GM23338 (cell line): Measurements from ENCODE around the gene PRIM1. TPM values are rescaled to one million over a fixed set of nuclear protein-coding genes. Genes with fewer than 3 reads are reported as not detected.

Experiments used
- ATAC-seq: fragments of 200-7000 bp; cut with Tn5 transposase; 3 replicates; pipeline ENCODE4 v1.9.1; 2020
- DNase-seq: peaks from one replicate; pipeline ENCODE4 v3.0.0-alpha.2; 2015; ENCODE audit warnings: low spot score
- H2AFZ ChIP-seq: fragments of 200-600 bp; sonication (generic); 2 replicates; pipeline ENCODE4 v1.8.0; 2016; ENCODE audit warnings: antibody characterized with exemption, mild to moderate bottlenecking, moderate library complexity
- H3F3A ChIP-seq: fragments of 200-600 bp; sonication (generic); replicated peaks from 2 replicates; pipeline ENCODE4 v1.8.0; 2017; ENCODE audit warnings: antibody characterized with exemption, mixed run types, low read depth
- H3K27ac ChIP-seq: fragments of 200-600 bp; sonication (generic); 2 replicates; pipeline ENCODE4 v1.6.1; 2016; ENCODE audit warnings: low read depth
- H3K27me3 ChIP-seq: fragments of 200-600 bp; sonication (generic); 2 replicates; pipeline ENCODE4 v1.8.0; 2016; ENCODE audit warnings: mild to moderate bottlenecking, mixed run types, moderate library complexity; ENCODE audit not compliant: insufficient read depth
- H3K36me3 ChIP-seq: fragments of 200-600 bp; sonication (generic); 2 replicates; pipeline ENCODE4 v1.8.0; 2016; ENCODE audit warnings: mild to moderate bottlenecking; ENCODE audit not compliant: insufficient read depth
- H3K4me1 ChIP-seq: fragments of 200-600 bp; sonication (generic); 2 replicates; pipeline ENCODE4 v1.8.0; 2016; ENCODE audit warnings: mild to moderate bottlenecking, moderate library complexity; ENCODE audit not compliant: insufficient read depth
- H3K4me2 ChIP-seq: fragments of 200-600 bp; sonication (generic); 2 replicates; pipeline ENCODE4 v1.7.1; 2017; ENCODE audit warnings: mixed run types
- H3K4me3 ChIP-seq: fragments of 200-600 bp; sonication (generic); 2 replicates; pipeline ENCODE4 v1.6.1; 2016; ENCODE audit warnings: mixed run types
- H3K79me2 ChIP-seq: fragments of 200-600 bp; sonication (generic); replicated peaks from 2 replicates; pipeline ENCODE4 v1.8.0; 2017; ENCODE audit warnings: mild to moderate bottlenecking; ENCODE audit not compliant: insufficient read depth
- H3K9me2 ChIP-seq: fragments of 200-600 bp; sonication (generic); 2 replicates; pipeline ENCODE4 v1.8.0; 2017; ENCODE audit not compliant: insufficient read depth
- H4K20me1 ChIP-seq: fragments of 200-600 bp; sonication (generic); replicated peaks from 2 replicates; pipeline ENCODE4 v1.8.0; 2017; ENCODE audit warnings: mild to moderate bottlenecking; ENCODE audit not compliant: insufficient read depth
- H3K27ac Mint-ChIP-seq: 2 replicates; pipeline ENCODE4 v1.8.0; 2020; ENCODE audit warnings: inconsistent platforms, mild to moderate bottlenecking, moderate library complexity, mixed read lengths
- H3K27me3 Mint-ChIP-seq: 3 replicates; pipeline ENCODE4 v1.8.0; 2022; ENCODE audit warnings: low read depth, mild to moderate bottlenecking, moderate library complexity, mixed read lengths, inconsistent platforms; ENCODE audit not compliant: insufficient read depth, poor library complexity
- H3K36me3 Mint-ChIP-seq: 3 replicates; pipeline ENCODE4 v1.8.0; 2021; ENCODE audit warnings: low read depth, mild to moderate bottlenecking, inconsistent platforms, moderate library complexity, mixed read lengths
- H3K4me1 Mint-ChIP-seq: 3 replicates; pipeline ENCODE4 v1.8.0; 2020; ENCODE audit warnings: mild to moderate bottlenecking, inconsistent platforms, mixed read lengths
- H3K4me3 Mint-ChIP-seq: 3 replicates; pipeline ENCODE4 v1.8.0; 2021; ENCODE audit warnings: moderate library complexity, mild to moderate bottlenecking, inconsistent platforms, mixed read lengths
- H3K9me3 Mint-ChIP-seq: 3 replicates; pipeline ENCODE4 v1.8.0; 2020; ENCODE audit warnings: moderate library complexity, mild to moderate bottlenecking, inconsistent platforms, mixed read lengths
- CREB1 ChIP-seq: fragments of 250-450 bp; sonication (Bioruptor Pico); IDR thresholded peaks from 2 replicates; pipeline ENCODE4 v1.5.0; 2020; ENCODE audit warnings: low read depth, mild to moderate bottlenecking, moderate library complexity
- CTCF ChIP-seq, 2 experiments: fragments of 200-600 bp in 1 of 2; sonication (generic) in 1 of 2; conservative IDR thresholded peaks; 2 replicates each; pipeline versions ENCODE4 v1.5.1 to v1.6.1; 2016 to 2017; ENCODE audit warnings: antibody characterized with exemption in 2 of 2, low read depth in 2 of 2, mild to moderate bottlenecking in 2 of 2, moderate library complexity in 1 of 2
- ETS1 ChIP-seq: IDR thresholded peaks from 2 replicates; pipeline ENCODE4 v1.6.1; 2016; ENCODE audit warnings: antibody characterized with exemption
- EZH2 ChIP-seq: fragments of 200-600 bp; sonication (generic); IDR thresholded peaks from one replicate; pipeline ENCODE4 v1.8.0; 2017; ENCODE audit warnings: antibody characterized with exemption, mild to moderate bottlenecking, low read depth; ENCODE audit not compliant: unreplicated experiment
- EZH2phosphoT487 ChIP-seq: fragments of 200-600 bp; sonication (generic); IDR thresholded peaks from one replicate; pipeline ENCODE4 v1.8.1; 2018; ENCODE audit warnings: antibody characterized with exemption; ENCODE audit not compliant: unreplicated experiment
- JUNB ChIP-seq: IDR thresholded peaks from one replicate; pipeline ENCODE4 v1.6.1; 2016; ENCODE audit warnings: antibody characterized with exemption; ENCODE audit not compliant: unreplicated experiment
- NANOG ChIP-seq: IDR thresholded peaks from 2 replicates; pipeline ENCODE4 v1.6.1; 2016; ENCODE audit warnings: antibody characterized with exemption, borderline replicate concordance
- POLR2AphosphoS5 ChIP-seq: IDR thresholded peaks from 2 replicates; pipeline ENCODE4 v1.6.1; 2016; ENCODE audit warnings: antibody characterized with exemption, low read depth
- STAT1 ChIP-seq: IDR thresholded peaks from one replicate; pipeline ENCODE4 v1.6.1; 2016; ENCODE audit warnings: antibody characterized with exemption; ENCODE audit not compliant: unreplicated experiment
- ZNF114 ChIP-seq: fragments of 250-450 bp; sonication (Bioruptor Pico); IDR thresholded peaks from 2 replicates; pipeline ENCODE4 v1.5.0; 2020; ENCODE audit warnings: mild to moderate bottlenecking, moderate library complexity
- ZNF331 ChIP-seq: fragments of 250-450 bp; sonication (Bioruptor Pico); IDR thresholded peaks from 2 replicates; pipeline ENCODE4 v1.5.0; 2020; ENCODE audit warnings: low read depth, mild to moderate bottlenecking, moderate library complexity
- polyA plus RNA-seq: library from polyadenylated mRNA; unstranded; fragments of >200 nt; fragmentation: Nextera tagmentation; extraction: Ambion mirVana; gene quantifications from 2 replicates; pipeline ENCODE4 v1.2.1, GENCODE V29; 2016
- total RNA-seq: library from RNA; depleted of rRNA; stranded (reverse); fragments of >200 nt; shearing (Covaris generic); gene quantifications from 2 replicates; pipeline ENCODE4 v1.2.3, GENCODE V29; 2014
- TF ChIP-seq, protein P1 (sequence below): fragments of 250-450 bp; sonication (Bioruptor Pico); IDR thresholded peaks from 2 replicates; pipeline ENCODE4 v1.5.0; 2020; ENCODE audit warnings: mild to moderate bottlenecking, moderate library complexity
- TF ChIP-seq, protein P2 (sequence below): IDR thresholded peaks from one replicate; pipeline ENCODE4 v1.6.1; 2018; ENCODE audit warnings: antibody characterized with exemption; ENCODE audit not compliant: unreplicated experiment

Gene PRIM1
- total and polyA plus RNA-seq, 2 experiments from 2014 or later, result 67.9 to 73.9 TPM

DNA sequence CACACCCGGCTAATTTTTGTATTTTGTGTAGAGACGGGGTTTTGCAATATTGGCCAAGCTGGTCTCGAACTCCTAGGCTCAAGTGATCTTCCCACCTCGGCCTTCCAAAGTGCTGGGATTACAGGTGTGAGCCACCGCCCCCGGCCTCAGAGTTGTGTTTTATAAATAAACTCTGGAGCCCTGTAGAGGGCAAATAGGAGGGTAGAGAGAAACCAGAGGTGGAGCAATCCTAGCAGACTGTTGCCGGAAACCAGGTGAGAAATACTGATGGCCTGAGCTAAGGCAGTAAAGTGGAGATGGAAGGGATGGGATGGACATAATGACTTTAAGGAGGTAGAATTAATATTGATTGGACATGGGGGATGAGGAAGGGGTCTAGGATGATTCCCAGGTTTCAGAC, 8.3 kb upstream of the PRIM1 start:
- ATAC-seq (no peak), DNase-seq (no peak)
- Histone ChIP-seq H4K20me1 (no peaks in the 10 kb centered on the region), H3K9me2 (no peaks in the 10 kb centered on the region), H3K4me2 (no peak overlapping the region), H3K79me2 (no peaks in the 10 kb centered on the region), H3K27ac (no peak overlapping the region), H3K4me1 (peaks cover 2% of the 10 kb centered on the region; the same call in 1 of the 2 replicates), H3K4me3 (no peak overlapping the region), H2AFZ (no peak overlapping the region), H3K36me3 (no peaks in the 10 kb centered on the region), H3K27me3 (no peaks in the 10 kb centered on the region), H3F3A (no peaks in the 10 kb centered on the region; the same call in 1 of the 2 replicates)
- peaks cover 4% of the 10 kb centered on the region; the same call in 2 of the 3 replicates for H3K9me3 Mint-ChIP-seq
- no peak overlapping the region for H3K4me3 Mint-ChIP-seq
- H3K36me3 Mint-ChIP-seq, result peaks cover 4% of the 10 kb centered on the region; the same call in 2 of the 3 replicates
- no peak overlapping the region for H3K27ac Mint-ChIP-seq
- TF ChIP-seq ZNF331 (CRISPR knock-in tag) (no peak), NANOG (no peak), STAT1 (no peak), ZNF114 (CRISPR knock-in tag) (no peak), ETS1 (no peak), JUNB (no peak), CTCF (conservative IDR thresholded peaks at IDR 0.05; ENCODE audit: low read depth in 2 of 2) (no peak), EZH2phosphoT487 (no peak), EZH2 (no peak), CREB1 (CRISPR knock-in tag) (no peak), POLR2AphosphoS5 (no peak)
- TF ChIP-seq, protein P1, sequence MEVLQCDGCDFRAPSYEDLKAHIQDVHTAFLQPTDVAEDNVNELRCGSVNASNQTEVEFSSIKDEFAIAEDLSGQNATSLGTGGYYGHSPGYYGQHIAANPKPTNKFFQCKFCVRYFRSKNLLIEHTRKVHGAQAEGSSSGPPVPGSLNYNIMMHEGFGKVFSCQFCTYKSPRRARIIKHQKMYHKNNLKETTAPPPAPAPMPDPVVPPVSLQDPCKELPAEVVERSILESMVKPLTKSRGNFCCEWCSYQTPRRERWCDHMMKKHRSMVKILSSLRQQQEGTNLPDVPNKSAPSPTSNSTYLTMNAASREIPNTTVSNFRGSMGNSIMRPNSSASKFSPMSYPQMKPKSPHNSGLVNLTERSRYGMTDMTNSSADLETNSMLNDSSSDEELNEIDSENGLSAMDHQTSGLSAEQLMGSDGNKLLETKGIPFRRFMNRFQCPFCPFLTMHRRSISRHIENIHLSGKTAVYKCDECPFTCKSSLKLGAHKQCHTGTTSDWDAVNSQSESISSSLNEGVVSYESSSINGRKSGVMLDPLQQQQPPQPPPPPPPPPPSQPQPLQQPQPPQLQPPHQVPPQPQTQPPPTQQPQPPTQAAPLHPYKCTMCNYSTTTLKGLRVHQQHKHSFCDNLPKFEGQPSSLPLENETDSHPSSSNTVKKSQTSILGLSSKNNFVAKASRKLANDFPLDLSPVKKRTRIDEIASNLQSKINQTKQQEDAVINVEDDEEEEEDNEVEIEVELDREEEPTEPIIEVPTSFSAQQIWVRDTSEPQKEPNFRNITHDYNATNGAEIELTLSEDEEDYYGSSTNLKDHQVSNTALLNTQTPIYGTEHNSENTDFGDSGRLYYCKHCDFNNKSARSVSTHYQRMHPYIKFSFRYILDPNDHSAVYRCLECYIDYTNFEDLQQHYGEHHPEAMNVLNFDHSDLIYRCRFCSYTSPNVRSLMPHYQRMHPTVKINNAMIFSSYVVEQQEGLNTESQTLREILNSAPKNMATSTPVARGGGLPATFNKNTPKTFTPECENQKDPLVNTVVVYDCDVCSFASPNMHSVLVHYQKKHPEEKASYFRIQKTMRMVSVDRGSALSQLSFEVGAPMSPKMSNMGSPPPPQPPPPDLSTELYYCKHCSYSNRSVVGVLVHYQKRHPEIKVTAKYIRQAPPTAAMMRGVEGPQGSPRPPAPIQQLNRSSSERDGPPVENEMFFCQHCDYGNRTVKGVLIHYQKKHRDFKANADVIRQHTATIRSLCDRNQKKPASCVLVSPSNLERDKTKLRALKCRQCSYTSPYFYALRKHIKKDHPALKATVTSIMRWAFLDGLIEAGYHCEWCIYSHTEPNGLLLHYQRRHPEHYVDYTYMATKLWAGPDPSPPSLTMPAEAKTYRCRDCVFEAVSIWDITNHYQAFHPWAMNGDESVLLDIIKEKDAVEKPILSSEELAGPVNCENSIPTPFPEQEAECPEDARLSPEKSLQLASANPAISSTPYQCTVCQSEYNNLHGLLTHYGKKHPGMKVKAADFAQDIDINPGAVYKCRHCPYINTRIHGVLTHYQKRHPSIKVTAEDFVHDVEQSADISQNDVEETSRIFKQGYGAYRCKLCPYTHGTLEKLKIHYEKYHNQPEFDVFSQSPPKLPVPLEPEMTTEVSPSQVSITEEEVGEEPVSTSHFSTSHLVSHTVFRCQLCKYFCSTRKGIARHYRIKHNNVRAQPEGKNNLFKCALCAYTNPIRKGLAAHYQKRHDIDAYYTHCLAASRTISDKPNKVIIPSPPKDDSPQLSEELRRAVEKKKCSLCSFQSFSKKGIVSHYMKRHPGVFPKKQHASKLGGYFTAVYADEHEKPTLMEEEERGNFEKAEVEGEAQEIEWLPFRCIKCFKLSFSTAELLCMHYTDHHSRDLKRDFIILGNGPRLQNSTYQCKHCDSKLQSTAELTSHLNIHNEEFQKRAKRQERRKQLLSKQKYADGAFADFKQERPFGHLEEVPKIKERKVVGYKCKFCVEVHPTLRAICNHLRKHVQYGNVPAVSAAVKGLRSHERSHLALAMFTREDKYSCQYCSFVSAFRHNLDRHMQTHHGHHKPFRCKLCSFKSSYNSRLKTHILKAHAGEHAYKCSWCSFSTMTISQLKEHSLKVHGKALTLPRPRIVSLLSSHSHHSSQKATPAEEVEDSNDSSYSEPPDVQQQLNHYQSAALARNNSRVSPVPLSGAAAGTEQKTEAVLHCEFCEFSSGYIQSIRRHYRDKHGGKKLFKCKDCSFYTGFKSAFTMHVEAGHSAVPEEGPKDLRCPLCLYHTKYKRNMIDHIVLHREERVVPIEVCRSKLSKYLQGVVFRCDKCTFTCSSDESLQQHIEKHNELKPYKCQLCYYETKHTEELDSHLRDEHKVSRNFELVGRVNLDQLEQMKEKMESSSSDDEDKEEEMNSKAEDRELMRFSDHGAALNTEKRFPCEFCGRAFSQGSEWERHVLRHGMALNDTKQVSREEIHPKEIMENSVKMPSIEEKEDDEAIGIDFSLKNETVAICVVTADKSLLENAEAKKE, result no peak
- TF ChIP-seq, protein P2, sequence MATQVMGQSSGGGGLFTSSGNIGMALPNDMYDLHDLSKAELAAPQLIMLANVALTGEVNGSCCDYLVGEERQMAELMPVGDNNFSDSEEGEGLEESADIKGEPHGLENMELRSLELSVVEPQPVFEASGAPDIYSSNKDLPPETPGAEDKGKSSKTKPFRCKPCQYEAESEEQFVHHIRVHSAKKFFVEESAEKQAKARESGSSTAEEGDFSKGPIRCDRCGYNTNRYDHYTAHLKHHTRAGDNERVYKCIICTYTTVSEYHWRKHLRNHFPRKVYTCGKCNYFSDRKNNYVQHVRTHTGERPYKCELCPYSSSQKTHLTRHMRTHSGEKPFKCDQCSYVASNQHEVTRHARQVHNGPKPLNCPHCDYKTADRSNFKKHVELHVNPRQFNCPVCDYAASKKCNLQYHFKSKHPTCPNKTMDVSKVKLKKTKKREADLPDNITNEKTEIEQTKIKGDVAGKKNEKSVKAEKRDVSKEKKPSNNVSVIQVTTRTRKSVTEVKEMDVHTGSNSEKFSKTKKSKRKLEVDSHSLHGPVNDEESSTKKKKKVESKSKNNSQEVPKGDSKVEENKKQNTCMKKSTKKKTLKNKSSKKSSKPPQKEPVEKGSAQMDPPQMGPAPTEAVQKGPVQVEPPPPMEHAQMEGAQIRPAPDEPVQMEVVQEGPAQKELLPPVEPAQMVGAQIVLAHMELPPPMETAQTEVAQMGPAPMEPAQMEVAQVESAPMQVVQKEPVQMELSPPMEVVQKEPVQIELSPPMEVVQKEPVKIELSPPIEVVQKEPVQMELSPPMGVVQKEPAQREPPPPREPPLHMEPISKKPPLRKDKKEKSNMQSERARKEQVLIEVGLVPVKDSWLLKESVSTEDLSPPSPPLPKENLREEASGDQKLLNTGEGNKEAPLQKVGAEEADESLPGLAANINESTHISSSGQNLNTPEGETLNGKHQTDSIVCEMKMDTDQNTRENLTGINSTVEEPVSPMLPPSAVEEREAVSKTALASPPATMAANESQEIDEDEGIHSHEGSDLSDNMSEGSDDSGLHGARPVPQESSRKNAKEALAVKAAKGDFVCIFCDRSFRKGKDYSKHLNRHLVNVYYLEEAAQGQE, result no peak
- peaks cover 6% of the 10 kb centered on the region for H3K4me1 Mint-ChIP-seq
- peaks cover 3% of the 10 kb centered on the region for H3K27me3 Mint-ChIP-seq
